Thyroid gland (tissue), 4 donors: ENCODE results near the gene SYTL2. TPM values are rescaled to one million over a fixed set of nuclear protein-coding genes. Genes with fewer than 3 reads are reported as not detected.

ENCODE experiments used
- DNase-seq, 2 donors: peaks; one replicate each; pipeline ENCODE4 v3.0.0-alpha.2; 2019
- H3K27ac ChIP-seq, 3 donors: fragments of 200-600 bp; sonication (generic); 1 replicate in 2 of 3; 2 replicates in 1 of 3; pipeline ENCODE4 v1.5.1; 2016 to 2019; ENCODE audit warnings: mild to moderate bottlenecking in 1 of 3, moderate library complexity in 1 of 3
- H3K27me3 ChIP-seq: fragments of 200-600 bp; sonication (generic); one replicate; pipeline ENCODE4 v1.5.1; 2019
- H3K36me3 ChIP-seq, 2 donors: fragments of 200-600 bp; sonication (generic); one replicate each; pipeline ENCODE4 v1.5.1; 2016 to 2019
- H3K4me1 ChIP-seq, 2 donors: fragments of 200-600 bp; sonication (generic); one replicate each; pipeline ENCODE4 v1.5.1; 2017 to 2019
- H3K4me3 ChIP-seq, 3 donors: fragments of 200-600 bp; sonication (generic); replicated peaks in 1 of 3; 1 replicate in 2 of 3; 2 replicates in 1 of 3; pipeline ENCODE4 v1.5.1; 2016; ENCODE audit warnings: mild to moderate bottlenecking in 1 of 3
- H3K9me3 ChIP-seq: fragments of 200-600 bp; sonication (generic); one replicate; pipeline ENCODE4 v1.5.1; 2017
- CTCF ChIP-seq, 6 experiments: fragments of 200-600 bp in 3 of 6; fragments of 450-650 bp in 3 of 6; sonication (generic) in 3 of 6; IDR thresholded peaks; one replicate each; pipeline ENCODE4 v1.5.1; 2016 to 2019; ENCODE audit warnings: antibody characterized with exemption in 6 of 6, mild to moderate bottlenecking in 2 of 6, inconsistent platforms in 1 of 6, moderate library complexity in 1 of 6
- POLR2A ChIP-seq, 2 donors: fragments of 450-650 bp; IDR thresholded peaks; one replicate each; pipeline ENCODE4 v1.6.1; 2017; ENCODE audit warnings: antibody characterized with exemption in 2 of 2, mild to moderate bottlenecking in 2 of 2, moderate library complexity in 1 of 2
- WGBS, 2 donors: methylation state at CpG; one replicate each; pipeline ENCODE4 v1.1.5; 2017; 5-methylcytosine and 5-hydroxymethylcytosine counted together
- intact Hi-C: fragments of 100-400 bp; cut with DNase I; formaldehyde crosslinking; loops from one replicate; pipeline ENCODE4 v1.15.1; 2023
- total RNA-seq, 4 donors: library from RNA; depleted of rRNA; stranded (reverse); fragments of >200 nt; gene quantifications; one replicate each; pipeline ENCODE4 v1.2.3, GENCODE V29; 2016

The SYTL2 gene
- total RNA-seq, 4 donors from 2014 or later: 4.5 to 18.8 (median 9.0) TPM

GRCh38 chr11:85758480-85759039 is 52.4 kb downstream of the SYTL2 start:
- 48 to 54% methylated on average over 1 of the region's 1 CpG for WGBS, 2 donors
- Histone ChIP-seq H3K36me3 (no peaks in the 10 kb centered on the region), H3K27me3 (no peaks in the 10 kb centered on the region), H3K27ac (no peak overlapping the region), H3K4me1 (no peaks in the 10 kb centered on the region), H3K4me3 (no peak overlapping the region), H3K9me3 (no peaks in the 10 kb centered on the region)
- TF ChIP-seq CTCF (IDR thresholded peaks at IDR 0.05) (no peak), POLR2A (IDR thresholded peaks at IDR 0.05) (no peak)
- intact Hi-C loops: no loop called here
- DNase-seq: no peak

GRCh38 chr11:85758026-85758425 is 52.9 kb downstream of the SYTL2 start:
- H3K27ac ChIP-seq: no peak overlapping the region
- no peaks in the 10 kb centered on the region for H3K36me3 ChIP-seq
- no peak for TF ChIP-seq POLR2A (IDR thresholded peaks at IDR 0.05)
- no peak for TF ChIP-seq CTCF (IDR thresholded peaks at IDR 0.05)
- intact Hi-C loops: no loop called here
- 71 to 82% methylated on average over 4 of the region's 4 CpGs for WGBS, 2 donors
- no peaks in the 10 kb centered on the region for H3K4me1 ChIP-seq
- no peak for DNase-seq
- H3K4me3 ChIP-seq: no peak overlapping the region
- no peaks in the 10 kb centered on the region for H3K9me3 ChIP-seq
- no peaks in the 10 kb centered on the region for H3K27me3 ChIP-seq

GRCh38 chr11:85756401-85757200 is 54.3 kb downstream of the SYTL2 start:
- H3K27me3 ChIP-seq: no peaks in the 10 kb centered on the region
- 89 to 90% methylated on average over 6 of the region's 6 CpGs for WGBS, 2 donors
- no peaks in the 10 kb centered on the region for H3K4me1 ChIP-seq
- no peak for TF ChIP-seq POLR2A (IDR thresholded peaks at IDR 0.05)
- TF ChIP-seq CTCF (IDR thresholded peaks at IDR 0.05): no peak
- H3K27ac ChIP-seq: no peak overlapping the region
- no peak overlapping the region for H3K4me3 ChIP-seq
- no peaks in the 10 kb centered on the region for H3K36me3 ChIP-seq
- H3K9me3 ChIP-seq: no peaks in the 10 kb centered on the region
- no peak for DNase-seq
- intact Hi-C loops: no loop called here

GRCh38 chr11:85755701-85756100 is 55.2 kb downstream of the SYTL2 start:
- no peaks in the 10 kb centered on the region for H3K27me3 ChIP-seq
- no peak for DNase-seq
- H3K36me3 ChIP-seq: no peaks in the 10 kb centered on the region
- TF ChIP-seq POLR2A (IDR thresholded peaks at IDR 0.05) (no peak), CTCF (IDR thresholded peaks at IDR 0.05) (no peak)
- no peaks in the 10 kb centered on the region for H3K9me3 ChIP-seq
- no peaks in the 10 kb centered on the region for H3K4me1 ChIP-seq
- no peak overlapping the region for H3K4me3 ChIP-seq
- 81 to 96% methylated on average over 1 of the region's 1 CpG for WGBS, 2 donors
- no peak overlapping the region for H3K27ac ChIP-seq
- intact Hi-C loops: no loop called here

GRCh38 chr11:85755285-85755684 is 55.7 kb downstream of the SYTL2 start:
- WGBS, 2 donors: 93 to 95% methylated on average over 2 of the region's 2 CpGs
- no peak for DNase-seq

More at GRCh38 chr11:85755285-85755684, 55.7 kb downstream of the SYTL2 start:
- H3K27me3 ChIP-seq: no peaks in the 10 kb centered on the region
- no peak overlapping the region for H3K27ac ChIP-seq
- no peaks in the 10 kb centered on the region for H3K9me3 ChIP-seq
- no peaks in the 10 kb centered on the region for H3K4me1 ChIP-seq
- H3K36me3 ChIP-seq: no peaks in the 10 kb centered on the region
- no peak for TF ChIP-seq POLR2A (IDR thresholded peaks at IDR 0.05)
- TF ChIP-seq CTCF (IDR thresholded peaks at IDR 0.05): no peak
- intact Hi-C loops: no loop called here
- no peak overlapping the region for H3K4me3 ChIP-seq
